GM18508 (cell line): ENCODE data around the gene NDFIP2.

Experiments
- ATAC-seq: cut with Tn5 transposase; IDR thresholded peaks from one replicate; pipeline ENCODE4 v1.9.1; 2021; ENCODE audit warnings: moderate number of reproducible peaks; ENCODE audit not compliant: insufficient read depth, unreplicated experiment

The NDFIP2 gene

DNA sequence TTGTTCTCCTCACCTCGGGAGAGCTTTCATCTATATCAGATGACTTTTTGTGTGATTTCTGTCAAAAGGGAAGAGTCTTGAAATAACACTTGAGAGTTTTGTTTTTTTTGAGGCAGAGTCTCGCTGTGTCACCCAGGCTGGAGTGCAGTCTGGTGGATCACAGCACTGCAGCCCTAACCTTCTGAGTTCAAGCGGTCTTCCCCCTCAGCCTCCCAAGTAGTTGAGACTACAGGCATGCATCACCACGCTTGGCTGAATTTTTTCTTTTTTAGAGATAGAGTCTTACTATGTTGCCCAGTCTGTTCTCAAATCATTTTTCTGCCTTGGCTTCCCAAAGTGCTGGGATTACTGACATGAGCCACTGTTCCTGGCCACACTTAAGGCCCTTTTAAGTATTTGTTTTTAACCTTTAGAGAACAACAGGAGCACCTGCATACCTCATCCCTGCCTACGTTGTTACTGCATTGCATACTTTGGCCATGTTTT lies 11.4 kb downstream of the NDFIP2 start:
- no peak for ATAC-seq

DNA sequence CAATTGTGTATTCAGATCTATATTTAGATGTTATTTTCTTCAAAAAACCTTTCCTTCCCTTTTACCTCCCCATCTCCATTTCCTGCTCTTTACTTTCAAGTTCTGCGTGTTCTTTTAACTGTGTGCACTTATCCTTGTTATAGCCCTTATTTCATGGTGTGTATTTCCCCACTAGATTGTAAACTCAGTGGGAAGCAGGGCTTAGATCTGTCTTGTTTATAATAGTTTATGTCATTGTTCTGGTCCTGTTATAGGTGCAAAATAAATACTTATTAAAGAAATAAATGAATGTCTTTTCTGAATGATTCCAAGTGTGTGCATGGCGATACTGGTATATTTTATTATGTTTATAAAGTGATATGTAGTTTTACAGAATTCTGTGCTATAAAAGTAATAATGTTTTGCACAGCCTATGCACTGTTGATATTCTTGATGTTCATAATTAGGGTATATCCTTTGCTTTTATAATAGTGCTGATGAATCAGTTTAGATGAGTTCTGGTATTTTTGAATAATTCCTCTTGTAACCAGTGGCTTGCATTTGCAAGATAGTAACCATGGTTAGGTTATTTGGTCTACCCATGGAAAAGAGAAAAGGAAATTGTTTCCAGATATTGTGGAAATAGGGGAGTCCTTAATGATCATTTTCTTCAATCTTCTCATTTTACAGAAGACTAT lies 12.1 kb downstream of the NDFIP2 start:
- ATAC-seq, result no peak

DNA sequence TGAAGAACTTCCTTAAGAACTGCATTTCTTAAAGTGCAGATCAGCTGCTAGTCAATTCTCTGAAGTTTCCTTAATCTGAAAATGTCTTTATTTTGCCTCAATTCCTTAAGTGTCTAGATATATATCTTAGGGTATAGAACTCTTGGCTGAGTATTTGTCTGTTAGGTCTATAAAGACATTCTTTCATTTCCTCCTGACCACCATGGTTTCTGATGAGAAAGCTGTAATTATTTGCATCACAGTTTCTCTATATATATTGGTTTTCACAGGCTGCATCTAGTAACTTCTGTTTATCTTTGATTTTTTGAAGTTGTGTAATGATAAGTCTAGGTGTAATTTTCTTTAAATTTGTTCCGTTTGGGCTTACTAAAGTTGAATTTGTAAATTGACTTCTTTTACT lies 15.2 kb downstream of the NDFIP2 start:
- ATAC-seq, result peak; percentile 74

- no peak for ATAC-seq
These were observed 16.1 kb downstream of the NDFIP2 start for GRCh38 chr13:79497064-79497463.

- ATAC-seq, result no peak
These were observed 16.9 kb downstream of the NDFIP2 start for GRCh38 chr13:79497852-79498251.

DNA sequence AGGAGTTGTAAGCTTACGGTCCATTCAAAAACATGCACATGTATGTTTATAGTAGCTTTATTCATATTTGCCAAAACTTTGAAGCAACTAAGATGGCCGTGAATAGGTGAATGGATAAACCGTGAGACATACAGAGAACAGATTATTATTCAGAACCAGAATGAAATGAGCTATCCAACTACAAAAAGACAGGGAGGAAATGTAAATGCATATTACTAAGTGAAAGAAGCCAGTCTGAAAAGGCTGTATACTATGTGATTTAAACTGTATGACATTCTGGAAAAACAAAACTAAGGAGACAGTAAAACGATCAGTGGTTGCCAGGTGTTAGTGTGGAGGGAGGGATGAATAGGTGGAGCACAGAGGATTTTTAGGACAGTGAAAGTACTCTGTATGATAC lies 19.9 kb downstream of the NDFIP2 start:
- ATAC-seq, result no peak

DNA sequence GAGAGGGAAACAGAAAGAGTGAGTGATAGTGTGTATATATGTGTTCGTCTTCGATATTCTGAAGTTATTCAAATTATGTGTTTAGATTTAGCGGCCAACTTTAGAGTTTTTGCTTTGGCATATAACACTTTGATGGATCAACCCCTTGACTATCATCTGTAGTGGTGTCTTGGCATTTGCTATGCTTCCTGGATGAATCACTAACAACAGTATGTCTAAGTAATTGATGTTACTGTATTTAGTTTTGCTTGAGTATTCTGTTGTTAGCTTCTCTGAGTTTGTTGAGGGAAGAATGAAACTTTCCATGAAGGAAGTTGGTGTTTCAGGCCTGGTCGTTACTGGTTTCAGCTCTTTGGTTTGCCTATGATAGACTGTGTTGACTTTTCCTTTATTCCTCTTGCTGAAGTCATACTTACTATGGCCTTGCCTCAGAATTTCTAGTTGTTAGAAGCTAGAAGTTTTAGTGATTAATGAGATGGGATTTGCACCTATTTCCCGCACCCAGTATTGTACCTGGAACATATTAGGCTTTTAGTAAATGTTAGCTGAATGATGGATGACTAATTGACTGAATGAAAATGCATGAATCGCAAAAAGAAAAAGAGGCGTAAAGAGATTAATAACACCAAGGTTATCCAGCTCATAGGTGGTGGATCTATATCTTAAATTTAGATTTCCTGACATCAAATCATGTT lies 20.7 kb downstream of the NDFIP2 start:
- ATAC-seq, result no peak

DNA sequence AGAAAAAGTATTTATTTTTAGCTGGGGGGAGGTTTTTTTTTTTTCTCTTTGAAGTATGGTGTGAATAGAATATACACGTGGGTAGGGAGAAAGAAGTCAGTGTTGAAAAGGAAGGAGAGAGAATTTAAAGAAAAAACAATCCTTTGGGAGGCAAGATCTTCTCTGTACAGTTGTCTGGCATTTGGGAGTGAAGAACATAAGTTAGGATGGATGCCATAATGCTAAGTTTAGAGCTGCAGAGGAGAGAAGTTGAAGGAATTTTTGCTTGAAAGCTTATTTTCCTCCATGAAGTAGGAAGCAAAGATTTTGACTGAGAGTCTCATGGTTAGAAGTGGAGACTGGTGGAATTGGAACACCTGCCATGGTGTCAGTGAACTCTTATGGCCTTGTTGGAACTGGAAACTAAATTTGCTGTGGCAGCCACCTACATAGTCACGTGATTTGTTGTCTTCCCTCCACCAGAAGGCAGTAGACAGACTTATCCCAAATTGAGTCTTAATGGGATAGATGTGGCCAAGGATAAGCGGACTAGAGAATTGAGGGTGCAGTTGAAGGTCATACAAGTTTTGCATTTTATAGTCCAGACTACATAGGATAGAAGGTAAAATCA lies 22.0 kb downstream of the NDFIP2 start:
- no peak for ATAC-seq

DNA sequence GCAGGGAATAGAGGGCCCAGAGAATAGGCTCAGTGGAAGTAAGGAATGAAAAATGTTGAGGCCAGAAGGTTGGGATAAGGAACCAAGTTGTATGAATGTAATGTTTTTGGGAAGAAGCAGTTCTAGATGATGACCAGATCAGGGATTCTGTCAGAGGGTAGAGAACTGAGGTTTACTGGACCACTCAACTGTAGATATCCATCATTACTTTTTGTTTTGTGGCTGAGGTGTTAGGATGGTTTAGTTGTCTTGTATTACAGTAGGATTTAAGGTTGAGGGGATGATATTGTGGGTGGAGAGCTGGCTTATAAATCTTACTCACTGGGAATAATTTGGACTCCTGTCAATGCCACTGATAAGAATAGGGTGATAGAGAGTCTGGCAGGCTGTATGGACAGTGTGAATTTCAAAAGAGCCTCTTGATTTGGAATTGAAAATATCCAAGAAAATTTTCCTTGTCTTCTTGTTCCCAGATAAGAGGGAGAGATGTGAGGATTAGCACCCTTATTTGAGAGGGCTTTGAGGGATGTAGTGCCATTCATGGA lies 22.6 kb downstream of the NDFIP2 start:
- no peak for ATAC-seq

DNA sequence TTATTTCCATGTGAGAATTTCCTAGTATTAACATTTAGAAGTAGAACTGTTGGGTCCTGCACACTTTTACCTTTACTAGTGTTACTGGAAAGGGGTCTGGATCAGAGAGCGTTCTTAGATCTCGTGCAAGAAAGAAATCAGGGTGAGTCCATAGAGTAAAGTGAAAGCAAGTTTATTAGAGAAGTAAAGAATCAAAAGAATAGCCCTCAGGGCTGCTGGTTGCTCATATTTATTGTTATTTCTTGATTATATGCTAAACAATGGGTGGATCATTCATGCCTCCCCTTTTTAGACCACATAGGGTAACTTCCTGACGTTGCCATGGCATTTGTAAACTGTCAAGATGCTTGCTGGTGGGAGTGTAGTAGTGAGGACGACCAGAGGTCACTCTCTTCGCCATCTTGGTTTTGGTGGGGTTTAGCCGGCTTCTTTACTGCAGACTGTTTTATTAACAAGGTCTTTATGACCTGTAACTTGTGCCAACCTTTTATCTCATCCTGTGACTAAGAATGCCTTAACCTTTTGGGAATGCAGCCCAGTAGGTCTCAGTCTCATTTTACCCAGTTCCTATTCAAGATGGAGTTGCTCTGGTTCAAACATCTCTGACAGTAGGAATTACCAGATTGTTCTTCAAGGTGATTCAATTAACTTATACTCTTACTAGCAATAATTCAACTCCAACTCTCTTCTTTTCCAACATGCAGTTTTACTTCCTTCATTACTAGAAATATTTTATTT lies 27.4 kb downstream of the NDFIP2 start:
- no peak for ATAC-seq

- ATAC-seq, result no peak
These were observed 30.7 kb downstream of the NDFIP2 start for GRCh38 chr13:79511611-79512010.

DNA sequence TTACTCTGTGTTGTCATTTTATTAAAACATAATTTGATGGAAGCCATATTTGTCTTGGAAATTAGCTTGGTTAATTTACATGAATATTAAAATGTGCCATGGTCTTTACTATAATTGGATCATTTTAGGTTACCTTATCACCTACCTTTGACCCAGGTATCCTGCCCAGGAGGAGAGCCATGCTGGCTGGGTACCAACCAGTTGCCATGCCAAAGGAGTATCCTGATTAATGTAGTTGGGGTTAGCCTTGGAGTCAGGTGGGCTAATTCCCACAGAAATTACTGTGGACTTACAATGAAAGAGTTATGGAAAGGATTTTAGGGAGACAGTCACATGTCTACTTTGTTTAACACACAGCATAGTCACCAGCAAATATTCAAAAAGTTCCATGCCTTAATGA lies 32.0 kb downstream of the NDFIP2 start:
- ATAC-seq, result no peak

DNA sequence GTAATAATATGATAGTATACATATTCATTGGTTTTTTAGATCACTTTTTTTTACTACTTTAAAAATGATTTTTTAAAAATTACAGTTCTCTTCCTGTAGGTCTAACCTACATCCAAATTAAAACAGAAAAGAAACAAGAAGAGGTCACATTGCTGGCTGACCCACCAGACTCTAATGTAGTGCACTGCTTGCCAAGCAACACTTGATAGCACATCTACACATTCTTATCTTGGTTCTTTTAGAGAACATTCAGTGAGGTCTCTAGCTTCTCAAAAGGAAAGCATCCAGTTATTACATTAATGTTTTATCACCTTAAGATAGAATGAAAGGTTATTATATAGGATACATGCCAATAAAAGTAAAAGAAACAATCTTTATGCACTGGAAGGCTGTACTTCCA lies 35.6 kb downstream of the NDFIP2 start:
- ATAC-seq, result no peak

DNA sequence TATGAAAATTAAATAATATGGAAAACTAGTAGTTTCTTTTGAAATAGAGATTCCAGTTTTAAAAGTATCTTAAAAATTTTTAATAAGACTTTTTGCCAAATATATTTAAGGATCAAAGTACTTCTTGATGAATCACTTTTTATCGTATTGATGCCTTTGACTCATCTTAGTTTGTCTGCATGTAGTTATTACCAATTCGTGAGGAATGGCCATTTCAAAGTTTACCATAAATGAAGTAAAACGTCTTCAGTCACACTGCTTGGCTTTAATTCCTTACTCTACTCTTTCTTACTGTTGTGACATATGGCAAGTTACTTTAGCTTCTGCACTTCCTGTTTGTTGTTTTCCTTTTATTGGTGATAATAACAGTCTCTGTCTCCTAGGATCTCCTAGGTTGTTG lies 38.3 kb downstream of the NDFIP2 start:
- no peak for ATAC-seq

DNA sequence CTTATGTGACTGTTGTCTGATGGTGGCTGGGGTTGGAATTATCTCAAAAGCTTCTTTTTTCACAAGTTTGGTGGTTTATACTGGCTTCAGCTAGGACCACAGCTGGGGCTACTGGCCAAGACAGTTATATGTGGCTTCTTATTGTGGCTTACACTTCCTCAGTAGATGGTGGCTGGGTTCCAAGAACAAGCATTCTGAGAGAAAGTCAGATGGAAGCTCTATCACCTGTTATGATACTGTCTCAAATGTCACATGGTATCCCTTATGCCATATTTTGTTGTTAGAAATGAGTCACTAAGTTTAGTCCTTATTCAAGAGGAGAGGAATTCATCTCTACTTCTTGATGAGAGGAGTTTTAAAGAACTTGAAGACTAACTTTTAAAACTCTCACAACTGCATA lies 41.6 kb downstream of the NDFIP2 start:
- peak; percentile 84 for ATAC-seq

DNA sequence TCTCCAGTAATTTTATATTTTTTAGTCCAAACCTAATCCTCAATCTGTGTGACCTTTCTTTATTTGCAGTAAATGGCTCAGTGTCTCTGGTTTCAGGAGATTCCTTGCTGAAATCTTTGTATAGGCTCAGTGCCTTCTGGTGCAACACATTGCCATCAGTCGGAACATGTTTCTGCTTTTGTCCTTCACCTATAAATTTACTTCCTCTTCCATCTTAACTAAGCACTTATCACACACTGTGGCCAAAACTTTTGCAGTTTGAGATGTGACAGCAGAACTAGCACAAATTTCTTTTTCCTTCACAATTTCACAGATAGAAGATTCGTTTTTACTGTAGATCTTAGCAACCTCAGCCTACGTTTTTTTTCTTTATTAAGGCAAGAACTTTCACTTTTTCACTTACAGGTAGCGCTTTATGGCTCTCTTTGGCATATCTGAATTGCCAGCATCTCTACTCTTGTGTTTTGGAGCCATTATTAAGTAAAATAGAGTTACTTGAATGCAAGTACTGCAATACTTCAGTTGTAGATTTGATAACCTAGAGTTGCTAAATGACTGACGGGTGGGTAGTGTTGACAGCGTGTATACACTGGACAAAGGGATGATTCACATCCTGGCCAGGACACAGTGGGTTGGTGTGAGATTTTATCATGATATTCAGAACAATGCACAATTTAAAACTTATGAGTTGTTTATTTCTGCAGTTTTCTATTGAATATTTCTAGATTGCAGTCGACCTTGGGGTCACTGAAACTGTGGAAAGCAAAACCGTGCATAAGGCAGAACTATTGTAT lies 44.3 kb downstream of the NDFIP2 start:
- no peak for ATAC-seq

- no peak for ATAC-seq
These were observed 46.7 kb downstream of the NDFIP2 start for GRCh38 chr13:79527698-79528097.

DNA sequence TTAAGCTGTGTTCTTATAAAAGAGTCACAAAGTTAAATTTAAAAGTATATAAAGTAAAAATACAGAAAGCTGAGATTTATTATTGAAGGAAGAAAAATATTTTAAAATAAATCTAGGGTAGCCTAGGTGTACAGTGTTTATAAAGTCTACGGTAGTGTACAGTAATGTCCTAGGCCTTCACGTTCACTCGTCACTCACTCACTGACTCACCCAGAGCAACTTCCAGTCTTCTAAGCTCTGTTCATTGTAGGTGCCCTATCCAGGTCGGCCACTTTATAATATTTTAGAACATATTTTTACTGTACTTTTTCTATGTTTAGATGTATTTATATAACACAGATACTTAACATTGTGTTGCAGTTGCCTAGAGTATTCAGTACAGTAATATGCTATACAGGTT lies 47.4 kb downstream of the NDFIP2 start:
- ATAC-seq, result no peak

- no peak for ATAC-seq
These were observed 47.8 kb downstream of the NDFIP2 start for GRCh38 chr13:79528759-79529191.

- ATAC-seq, result no peak
These were observed 48.9 kb downstream of the NDFIP2 start for GRCh38 chr13:79529817-79530216.
